Lung (tissue), 12 donors: ENCODE data around the gene NFIB. TPM values are rescaled to one million over a fixed set of nuclear protein-coding genes. Genes with fewer than 3 reads are reported as not detected.

Source experiments
- ATAC-seq: fragments of 200-7000 bp; cut with Tn5 transposase; one replicate; pipeline ENCODE4 v1.9.1; 2020; ENCODE audit warnings: moderate number of reproducible peaks; ENCODE audit not compliant: insufficient read depth, low FRiP score
- DNase-seq, 3 donors: peaks; one replicate each; pipeline ENCODE4 v3.0.0-alpha.2; 2013 to 2017
- H3K27ac ChIP-seq, 2 donors: one replicate each; pipeline ENCODE4 v1.5.1; 2013; ENCODE audit warnings: mild to moderate bottlenecking in 2 of 2, moderate library complexity in 2 of 2, control low read depth in 1 of 2, inconsistent platforms in 1 of 2, low read depth in 1 of 2, low read length in 1 of 2
- H3K27me3 ChIP-seq, 3 donors: one replicate each; pipeline ENCODE4 v1.5.1; 2013; ENCODE audit warnings: low read length in 2 of 3; ENCODE audit not compliant: control insufficient read depth in 3 of 3, insufficient read depth in 3 of 3
- H3K36me3 ChIP-seq, 4 donors: one replicate each; pipeline ENCODE4 v1.5.1; 2013; ENCODE audit warnings: low read length in 4 of 4, mild to moderate bottlenecking in 1 of 4, moderate library complexity in 1 of 4; ENCODE audit not compliant: control insufficient read depth in 4 of 4, insufficient read depth in 4 of 4
- H3K4me1 ChIP-seq, 5 donors: one replicate each; pipeline ENCODE4 v1.5.1; 2013; ENCODE audit warnings: low read length in 5 of 5, mild to moderate bottlenecking in 2 of 5, moderate library complexity in 1 of 5; ENCODE audit not compliant: control insufficient read depth in 5 of 5, insufficient read depth in 5 of 5
- H3K4me3 ChIP-seq: one replicate; pipeline ENCODE4 v1.5.1; 2013; ENCODE audit warnings: mild to moderate bottlenecking, control low read depth, moderate library complexity
- H3K9ac ChIP-seq, 2 donors: one replicate each; pipeline ENCODE4 v1.5.1; 2013; ENCODE audit warnings: low read length in 2 of 2, control low read depth in 1 of 2; ENCODE audit not compliant: insufficient read depth in 1 of 2
- H3K9me3 ChIP-seq, 4 donors: one replicate each; pipeline ENCODE4 v1.5.1; 2013; ENCODE audit warnings: low read length in 3 of 4, mild to moderate bottlenecking in 1 of 4, moderate library complexity in 1 of 4; ENCODE audit not compliant: control insufficient read depth in 4 of 4, insufficient read depth in 3 of 4
- WGBS, 2 donors: extraction: QIAGEN DNeasy Blood & Tissue Kit; methylation state at CpG; one replicate each; pipeline ENCODE4 v1.1.7; 2013; 5-methylcytosine and 5-hydroxymethylcytosine counted together
- polyA plus RNA-seq, 2 donors: library from polyadenylated mRNA; stranded (reverse); fragments of 200-250 nt; gene quantifications; one replicate each; pipeline ENCODE4 v1.2.1, GENCODE V29; 2013
- total RNA-seq, 2 donors: library from RNA; depleted of rRNA in 1 of 2; stranded (reverse); fragments of >200 nt in 1 of 2; gene quantifications; one replicate each; pipeline ENCODE4 v1.2.1, GENCODE V29; 2014 to 2021
- TF ChIP-seq, protein P1 (sequence below): IDR thresholded peaks from 2 replicates; pipeline ENCODE4 v1.5.1; 2012; ENCODE audit warnings: mild to moderate bottlenecking; ENCODE audit errors: control extremely low read depth, extremely low read depth
- donor health status: control.
- donor health status: control.
- donor health status: Bipolar disorder and iron deficiency.
- donor health status: healthy.
- donor health status: DM: yes; HTN: yes; CAD: no.

Gene NFIB
- total and polyA plus RNA-seq, 4 donors, result 7.3 to 189 (median 51.0) TPM

DNA sequence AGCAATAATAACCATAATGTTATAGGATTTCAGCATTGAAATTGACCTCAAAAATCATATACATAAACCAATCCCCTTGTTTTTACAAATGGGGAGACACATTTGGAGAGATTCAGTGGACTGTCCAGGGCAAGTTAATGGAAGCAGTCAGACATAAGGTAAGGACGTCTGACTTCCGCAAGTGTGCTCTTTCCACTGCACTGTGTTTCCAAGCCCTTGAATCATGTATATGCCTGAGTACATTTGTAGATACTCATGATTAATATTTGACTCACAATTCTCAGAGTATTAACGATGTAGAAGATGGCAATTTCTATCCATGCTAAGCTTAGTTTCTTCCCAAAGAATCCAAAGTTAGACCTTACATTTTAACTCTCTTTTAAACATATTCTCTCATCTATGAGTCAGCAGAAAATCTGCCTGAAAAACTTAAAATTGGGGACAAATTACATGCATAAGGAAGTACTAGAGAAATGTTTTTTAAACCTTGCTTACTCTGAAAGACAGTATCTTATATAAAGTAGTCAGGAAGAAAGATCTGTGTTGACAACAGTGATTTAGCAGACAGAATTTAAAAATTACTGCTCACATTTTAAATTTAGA is 165.3 kb downstream of the NFIB start:
- TF ChIP-seq, protein P1, sequence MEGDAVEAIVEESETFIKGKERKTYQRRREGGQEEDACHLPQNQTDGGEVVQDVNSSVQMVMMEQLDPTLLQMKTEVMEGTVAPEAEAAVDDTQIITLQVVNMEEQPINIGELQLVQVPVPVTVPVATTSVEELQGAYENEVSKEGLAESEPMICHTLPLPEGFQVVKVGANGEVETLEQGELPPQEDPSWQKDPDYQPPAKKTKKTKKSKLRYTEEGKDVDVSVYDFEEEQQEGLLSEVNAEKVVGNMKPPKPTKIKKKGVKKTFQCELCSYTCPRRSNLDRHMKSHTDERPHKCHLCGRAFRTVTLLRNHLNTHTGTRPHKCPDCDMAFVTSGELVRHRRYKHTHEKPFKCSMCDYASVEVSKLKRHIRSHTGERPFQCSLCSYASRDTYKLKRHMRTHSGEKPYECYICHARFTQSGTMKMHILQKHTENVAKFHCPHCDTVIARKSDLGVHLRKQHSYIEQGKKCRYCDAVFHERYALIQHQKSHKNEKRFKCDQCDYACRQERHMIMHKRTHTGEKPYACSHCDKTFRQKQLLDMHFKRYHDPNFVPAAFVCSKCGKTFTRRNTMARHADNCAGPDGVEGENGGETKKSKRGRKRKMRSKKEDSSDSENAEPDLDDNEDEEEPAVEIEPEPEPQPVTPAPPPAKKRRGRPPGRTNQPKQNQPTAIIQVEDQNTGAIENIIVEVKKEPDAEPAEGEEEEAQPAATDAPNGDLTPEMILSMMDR, result no peak
- Histone ChIP-seq H3K27me3 (no peaks in the 10 kb centered on the region), H3K27ac (no peak overlapping the region), H3K4me3 (no peak overlapping the region), H3K4me1 (peaks cover 0 to 20% (median 12%) of the 10 kb centered on the region in 5 donors), H3K36me3 (peaks cover 0 to 29% (median 11%) of the 10 kb centered on the region in 4 donors), H3K9me3 (no peaks in the 10 kb centered on the region), H3K9ac (no peak overlapping the region)
- ATAC-seq (no peak), DNase-seq (no peak)
- 86 to 87% methylated on average over 3 of the region's 3 CpGs for WGBS, 2 donors

DNA sequence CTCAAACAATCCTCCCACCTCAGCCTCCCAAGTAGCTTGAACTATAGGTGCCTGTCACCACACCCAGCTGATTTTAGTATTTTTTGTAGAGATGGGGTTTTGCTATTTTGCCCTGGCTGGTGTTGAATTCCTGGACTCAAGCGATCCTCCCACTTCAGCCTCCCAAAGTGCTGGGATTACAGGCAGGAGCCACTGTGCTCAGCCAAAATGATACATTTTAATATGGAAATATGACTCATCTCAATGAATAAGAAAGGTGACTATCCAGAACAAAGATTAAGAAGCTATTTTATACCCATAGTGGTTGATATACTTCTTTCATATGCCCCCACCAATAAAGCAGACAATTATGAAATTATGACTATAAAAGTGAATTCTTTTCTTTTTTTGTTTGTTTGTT is 166.2 kb downstream of the NFIB start:
- H3K9me3 ChIP-seq, result no peaks in the 10 kb centered on the region
- H3K27ac ChIP-seq, result no peak overlapping the region
- ATAC-seq (no peak), DNase-seq (no peak)
- TF ChIP-seq, protein P1, result no peak
- H3K4me3 ChIP-seq, result no peak overlapping the region
- H3K27me3 ChIP-seq, result no peaks in the 10 kb centered on the region
- H3K9ac ChIP-seq, result no peak overlapping the region
- H3K4me1 ChIP-seq, result peaks cover 0 to 12% (median 5%) of the 10 kb centered on the region in 5 donors
- 98 to 100% methylated on average over 1 of the region's 1 CpG for WGBS, 2 donors
- H3K36me3 ChIP-seq, result peaks cover 0 to 29% (median 11%) of the 10 kb centered on the region in 4 donors

DNA sequence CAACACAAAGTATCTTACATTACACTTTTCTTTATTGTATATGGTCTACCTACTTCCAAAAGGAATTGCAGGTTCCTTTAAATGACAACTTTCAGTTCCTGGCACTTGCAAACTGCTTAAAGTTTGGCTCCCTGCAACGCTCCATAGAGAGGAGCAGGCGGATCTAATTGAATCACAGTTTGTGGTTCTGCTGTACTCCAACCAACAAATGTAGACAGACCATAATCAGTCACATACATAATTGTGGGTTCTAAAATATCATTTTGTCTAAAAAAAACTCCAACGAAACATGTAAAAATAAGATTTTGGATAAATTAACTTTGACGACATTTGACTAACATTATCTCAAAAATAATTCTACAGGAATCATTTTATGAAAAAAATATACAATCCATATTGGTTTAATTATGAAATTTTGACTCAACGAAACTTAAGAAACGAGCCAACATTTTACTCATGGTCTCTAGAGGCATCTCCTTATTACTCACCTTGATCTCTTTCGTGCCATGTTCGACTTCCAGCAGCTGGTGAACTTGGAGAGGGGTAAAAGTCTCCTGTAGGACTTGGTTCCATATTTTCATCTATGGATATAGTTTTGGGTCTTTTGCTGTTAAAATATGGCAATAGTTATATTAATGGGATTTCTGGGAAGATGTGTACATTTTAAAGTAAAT is 167.6 kb downstream of the NFIB start:
- Histone ChIP-seq H3K4me1 (peaks cover 0 to 8% (median under 1%) of the 10 kb centered on the region in 5 donors), H3K27ac (no peak overlapping the region), H3K9ac (no peak overlapping the region), H3K36me3 (peaks cover 0 to 33% (median 11%) of the 10 kb centered on the region in 4 donors), H3K4me3 (no peak overlapping the region), H3K27me3 (no peaks in the 10 kb centered on the region), H3K9me3 (no peaks in the 10 kb centered on the region)
- WGBS, 2 donors, result 93% methylated on average over 8 of the region's 8 CpGs
- no peak for DNase-seq
- TF ChIP-seq, protein P1, result no peak
- ATAC-seq, result no peak
